T-helper 22 cell (primary cell): Measurements from ENCODE around the gene WDR49.
A peak's percentile ranks its signal among the peaks of the same experiment; 100 is the strongest.

Experiments used
- DNase-seq: peaks from one replicate; pipeline ENCODE4 v3.0.0-alpha.2; 2020; ENCODE audit warnings: low read depth

WDR49 gene

GRCh38 chr3:167653760-167654159 lies at the start of gene WDR49:
WDR49 (minus strand) TSS chr3:167653942; CDS start chr3:167653425, 517 bp downstream.
- DNase-seq: no peak

DNA sequence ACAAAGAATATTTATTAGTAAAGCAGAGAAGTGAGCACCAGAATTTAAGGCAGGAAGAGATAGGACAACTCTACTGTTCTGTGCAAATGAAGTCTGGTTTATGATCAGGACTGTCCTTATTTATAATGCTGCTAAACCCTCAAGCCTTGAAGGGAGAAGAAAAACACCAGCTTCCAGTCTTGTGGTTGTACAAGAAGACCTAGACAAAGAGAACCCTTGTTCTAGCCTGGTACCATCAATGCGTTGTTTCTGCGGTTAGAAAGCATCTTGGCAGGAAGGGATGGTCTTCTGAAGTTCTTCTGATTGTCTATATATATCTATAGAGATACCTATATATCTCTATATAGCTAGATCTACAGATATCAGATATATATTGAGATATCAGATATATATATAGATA lies 47.2 kb upstream of the WDR49 start:
- DNase-seq: no peak

DNA sequence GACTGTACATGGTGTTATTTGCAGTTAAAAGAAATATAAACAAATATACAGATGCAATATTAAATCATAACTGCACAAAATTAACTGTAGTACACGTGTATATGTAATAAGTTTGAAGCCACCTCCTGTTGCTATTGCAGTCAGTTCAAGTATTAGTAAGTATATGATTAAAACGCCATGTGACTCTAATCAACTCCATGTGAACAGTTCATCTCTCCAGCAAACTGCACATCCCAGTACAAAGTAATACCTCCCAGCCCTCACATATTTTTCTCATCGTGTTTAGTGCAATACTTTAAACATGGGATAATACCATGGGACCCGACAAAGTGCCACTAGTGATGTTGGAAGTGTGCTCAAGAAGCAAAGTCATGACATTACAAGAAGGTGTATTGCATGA lies 46.3 kb upstream of the WDR49 start:
- no peak for DNase-seq

GRCh38 chr3:167694121-167694520 lies 40.4 kb upstream of the WDR49 start:
- DNase-seq: no peak

- DNase-seq: peak; percentile 9
Measured at GRCh38 chr3:167691366-167691765, 37.6 kb upstream of the WDR49 start.

DNA sequence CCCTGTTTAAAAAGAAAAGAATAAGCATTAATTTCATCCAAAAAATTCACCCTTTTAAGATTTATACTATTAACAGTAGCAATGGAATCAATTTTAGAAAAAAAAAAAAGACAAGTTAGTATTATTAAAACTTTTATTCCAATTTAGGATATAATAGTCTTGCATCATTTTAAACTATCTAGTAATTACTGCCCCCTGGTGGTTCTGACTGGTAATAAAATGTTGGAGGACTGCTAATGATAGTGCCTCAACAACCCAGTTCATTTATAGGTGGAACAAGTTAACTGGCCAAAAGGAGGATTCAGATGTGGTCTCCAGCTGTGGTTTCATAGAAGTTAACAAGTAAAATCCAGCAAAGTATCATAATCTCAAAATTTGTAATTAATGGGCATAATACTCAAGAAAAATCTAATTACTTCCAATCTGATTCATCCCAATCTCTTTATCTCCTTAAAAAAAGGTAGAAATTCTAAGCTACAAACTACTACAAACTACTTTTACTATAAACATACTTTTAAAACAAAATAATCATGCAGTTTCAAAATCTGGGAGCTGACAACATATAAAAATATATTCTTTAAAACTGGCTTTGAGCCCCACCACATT lies 30.7 kb upstream of the WDR49 start:
- peak; percentile 1 for DNase-seq

DNA sequence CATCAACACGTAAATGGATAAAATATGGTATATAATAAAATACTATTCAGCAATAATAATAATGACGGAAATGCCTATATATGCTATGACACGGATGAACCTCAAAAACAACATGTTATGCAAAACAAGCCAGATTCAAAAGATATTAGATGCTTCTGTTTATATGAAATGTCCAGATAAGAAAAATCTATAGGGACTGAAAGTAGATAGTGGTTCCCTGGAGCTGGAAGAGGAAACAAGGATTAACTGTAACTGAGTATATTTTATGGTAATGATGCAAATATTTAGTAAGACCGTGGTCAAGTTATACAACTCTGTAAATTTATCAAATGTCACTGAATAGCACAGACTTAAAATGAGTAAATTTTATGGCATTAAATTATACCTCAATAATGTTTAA lies 25.8 kb upstream of the WDR49 start:
- no peak for DNase-seq

GRCh38 chr3:167675848-167676247 lies 22.1 kb upstream of the WDR49 start:
- no peak for DNase-seq

GRCh38 chr3:167673221-167673620 lies 19.5 kb upstream of the WDR49 start:
- DNase-seq: no peak

DNA sequence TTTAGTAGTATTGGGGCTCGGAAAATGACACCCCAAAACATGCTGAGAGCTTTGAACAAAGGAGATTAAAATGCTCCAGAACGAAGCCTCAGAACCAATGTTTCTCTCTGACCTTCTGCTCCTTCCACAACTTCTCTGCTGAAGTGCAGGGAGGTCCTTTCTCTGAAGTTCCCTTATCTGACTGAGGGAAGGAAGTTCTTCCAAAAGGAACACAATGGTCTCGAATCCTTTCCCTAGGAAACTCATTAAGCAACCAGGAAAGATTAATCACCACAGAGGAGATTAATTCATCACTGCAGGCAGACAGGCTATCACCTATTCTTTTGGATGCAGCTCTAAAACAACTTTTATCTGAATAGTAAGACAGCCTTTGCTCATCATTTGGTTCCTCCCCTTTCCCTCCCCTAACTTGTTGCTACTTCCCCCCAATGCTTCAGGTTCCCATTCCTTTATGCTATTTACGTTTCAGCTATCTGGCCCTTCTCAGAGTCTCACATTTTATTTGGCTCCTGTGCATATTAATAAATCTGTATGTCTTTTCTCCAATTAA lies 18.2 kb upstream of the WDR49 start:
- DNase-seq: no peak

DNA sequence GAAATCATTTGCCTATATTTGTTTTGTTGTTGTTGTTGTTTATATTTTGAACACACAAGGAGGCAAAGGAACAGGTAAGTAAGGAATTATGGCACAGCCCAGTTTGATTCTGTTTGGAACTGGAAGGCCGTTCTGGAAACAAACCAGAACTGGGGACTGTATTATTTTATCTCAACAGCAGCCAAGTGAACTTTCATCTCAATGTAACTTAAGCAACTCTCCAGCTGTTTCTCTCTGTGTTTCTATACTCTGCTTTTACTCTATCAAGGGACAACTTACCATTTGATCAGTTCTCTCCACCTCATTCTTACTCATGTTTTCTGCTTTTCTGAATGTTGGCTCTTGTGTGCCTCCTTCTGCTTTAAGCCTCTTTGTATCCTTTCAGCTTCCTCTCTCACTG lies 16.0 kb upstream of the WDR49 start:
- no peak for DNase-seq

DNA sequence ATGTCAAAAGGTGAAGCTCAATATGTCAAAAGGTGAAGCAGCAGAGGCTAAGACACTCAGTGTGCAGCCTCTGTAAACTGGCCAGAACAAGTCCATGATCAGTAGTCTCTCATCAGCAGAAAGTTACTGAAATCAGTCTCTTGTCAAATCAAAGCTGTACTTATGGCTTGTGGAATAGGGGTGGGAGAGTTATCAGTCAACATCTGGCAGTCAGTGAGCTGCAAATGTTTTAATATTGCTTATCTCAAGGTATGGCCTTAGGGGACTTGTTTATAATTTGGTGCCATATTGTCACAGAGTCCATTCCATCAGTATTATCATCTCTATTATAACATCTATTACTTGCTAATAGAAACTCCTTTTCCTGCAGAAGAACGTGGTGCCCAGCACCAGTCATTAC lies 14.9 kb upstream of the WDR49 start:
- no peak for DNase-seq

DNA sequence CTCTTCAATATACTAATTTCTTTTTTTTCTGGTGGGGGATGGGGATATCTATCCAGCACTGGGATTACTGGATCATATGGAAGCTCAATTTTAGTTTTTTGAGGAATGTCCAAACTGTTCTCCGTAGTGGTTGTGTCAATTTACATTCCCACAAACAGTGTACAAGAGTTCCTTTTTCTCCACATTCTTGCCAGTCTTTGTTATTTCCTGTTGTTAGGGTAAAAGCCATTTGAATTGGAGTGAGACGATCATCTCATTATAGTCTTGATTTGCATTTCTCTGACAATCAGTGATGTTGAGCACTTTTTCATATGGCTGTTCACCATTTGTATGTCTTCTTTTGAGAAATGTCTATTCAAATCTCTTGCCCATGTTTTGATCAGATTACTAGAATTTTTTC lies 12.8 kb upstream of the WDR49 start:
- no peak for DNase-seq

- no peak for DNase-seq
Measured at GRCh38 chr3:167662919-167663400, 9.2 kb upstream of the WDR49 start.

GRCh38 chr3:167657684-167658225 lies 4.0 kb upstream of the WDR49 start:
- DNase-seq: no peak

DNA sequence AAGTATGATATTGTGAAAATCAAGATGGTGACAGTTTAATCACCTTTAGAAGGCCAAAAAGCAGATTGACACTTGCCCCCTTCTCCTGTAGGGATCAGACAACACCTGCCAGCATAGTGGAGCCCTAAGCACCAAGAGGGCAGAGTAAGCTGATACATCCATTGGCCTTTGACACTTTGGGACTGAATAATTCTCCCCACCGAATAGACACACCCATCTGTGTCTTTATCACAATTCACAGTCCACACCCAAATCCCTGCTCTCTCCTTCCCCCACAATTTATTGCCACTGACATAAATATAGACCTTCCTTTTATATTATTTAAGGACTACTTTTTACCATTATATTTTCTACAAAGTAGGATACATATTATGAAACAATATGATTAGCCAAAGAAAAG lies 3.1 kb upstream of the WDR49 start:
- no peak for DNase-seq

DNA sequence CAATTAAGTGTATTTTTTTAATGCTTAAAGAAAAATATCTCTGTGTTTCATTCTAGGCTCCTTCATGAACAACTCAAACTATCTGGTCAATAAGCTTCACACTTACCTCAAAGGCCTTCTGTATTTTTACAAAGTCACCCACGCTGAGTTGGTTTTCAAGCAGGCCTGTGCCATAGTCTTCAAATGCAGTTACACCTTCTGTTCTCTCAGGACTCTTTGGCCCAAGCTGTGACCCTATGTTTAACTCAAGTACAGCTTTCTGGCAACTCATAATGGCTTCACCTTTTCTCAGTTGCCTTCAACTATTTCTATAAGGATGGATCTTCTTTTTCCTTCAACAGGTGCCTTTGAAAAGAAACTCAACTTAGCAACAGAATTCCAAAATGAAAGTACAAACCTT lies 587 bp downstream of the WDR49 start:
- no peak for DNase-seq

DNA sequence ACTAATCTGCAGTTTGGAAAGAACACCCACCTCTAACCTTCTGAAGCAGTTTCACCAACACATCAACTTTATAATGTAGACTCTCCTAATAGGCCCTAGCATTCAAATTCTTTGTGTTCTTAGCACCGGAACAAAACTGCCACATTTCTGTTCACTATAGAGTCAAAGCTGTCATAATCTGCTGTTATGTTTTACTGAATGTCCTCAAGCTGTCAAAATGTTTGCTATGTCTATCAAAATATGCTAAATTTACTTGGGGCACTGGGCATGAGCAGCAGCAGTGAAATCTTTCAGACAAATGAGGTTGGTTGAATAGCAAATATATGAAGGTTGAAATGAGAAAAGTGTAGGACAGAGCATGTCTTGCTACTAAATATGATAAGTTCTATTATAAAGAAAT lies 1.9 kb downstream of the WDR49 start:
- DNase-seq: no peak

DNA sequence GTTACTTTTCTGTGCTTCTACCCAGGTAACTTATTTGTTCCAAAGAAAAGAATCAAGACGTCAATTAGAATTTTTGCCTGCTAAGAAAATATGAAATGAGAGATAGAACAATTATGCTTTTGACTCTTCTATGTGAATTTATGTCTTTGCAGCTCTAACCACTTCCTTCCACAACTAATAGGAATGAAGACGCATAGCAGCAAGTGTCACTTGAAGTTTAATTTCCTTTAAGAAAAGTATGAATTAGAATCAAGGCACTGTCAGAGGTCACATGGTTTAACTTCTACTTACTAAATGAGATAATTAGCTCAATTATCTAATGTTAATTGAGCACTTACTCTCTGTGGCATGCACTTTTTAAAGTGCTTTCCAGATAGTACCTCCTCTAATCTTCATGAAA lies 3.3 kb downstream of the WDR49 start:
- no peak for DNase-seq

- DNase-seq: no peak
Measured at GRCh38 chr3:167649746-167650145, 4.0 kb downstream of the WDR49 start.

DNA sequence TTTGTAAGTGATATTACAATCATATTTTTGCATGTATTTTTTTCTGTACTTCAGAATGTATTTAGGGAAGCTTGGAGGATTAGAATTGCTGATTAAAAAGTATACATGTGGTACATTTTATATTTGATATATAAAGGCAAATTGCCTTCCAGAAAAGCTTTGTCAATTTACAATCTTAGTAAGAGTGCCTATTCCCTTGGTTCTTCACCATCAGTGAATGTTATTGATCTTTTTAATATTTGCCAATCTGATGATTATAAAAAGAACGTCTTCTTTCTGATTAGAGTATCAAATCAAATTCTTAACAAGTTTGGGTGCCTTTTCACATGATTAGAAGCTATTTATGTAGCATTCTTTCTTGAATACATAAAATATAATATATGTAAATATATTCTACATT lies 9.1 kb downstream of the WDR49 start:
- no peak for DNase-seq

GRCh38 chr3:167631471-167631870 lies 22.3 kb downstream of the WDR49 start:
- no peak for DNase-seq

DNA sequence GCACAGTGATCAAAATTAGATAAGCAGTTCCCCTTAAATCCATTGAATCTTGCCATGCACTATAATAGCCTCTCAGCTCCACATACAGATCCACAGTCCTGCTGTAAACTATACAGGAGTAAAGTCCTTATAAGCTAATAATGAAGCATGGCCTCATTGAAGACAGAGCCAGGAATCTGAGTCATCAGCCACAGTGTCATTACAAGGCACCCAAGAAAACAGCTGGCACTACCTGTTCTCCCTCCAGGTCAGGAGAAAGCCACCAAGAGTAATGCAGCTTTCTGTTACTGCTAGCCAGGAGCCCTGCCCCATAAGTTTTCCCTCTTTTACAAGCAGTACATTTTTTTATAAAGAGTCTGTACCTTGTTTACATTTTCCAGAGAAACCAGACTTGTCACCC lies 27.3 kb downstream of the WDR49 start:
- no peak for DNase-seq

DNA sequence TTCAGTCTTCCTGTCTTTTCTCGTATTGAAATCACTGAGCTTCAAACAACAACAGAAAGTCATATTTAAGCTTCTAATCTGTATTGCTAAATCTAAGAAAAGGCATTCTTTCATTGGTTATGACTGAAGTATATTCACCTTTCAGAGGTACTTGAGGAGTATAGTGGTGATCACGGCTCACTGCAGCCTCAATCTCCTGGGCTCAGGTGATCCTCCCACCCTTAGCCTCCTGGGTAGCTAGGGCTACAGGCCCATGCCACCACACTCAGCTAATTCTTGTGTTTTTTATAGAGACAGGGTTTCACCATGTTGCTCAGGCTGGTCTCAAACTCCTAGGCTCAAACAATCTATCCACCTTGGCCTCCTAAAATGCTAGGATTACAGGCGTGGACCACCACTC lies 38.7 kb downstream of the WDR49 start:
- no peak for DNase-seq
